Epithelial cell of esophagus (primary cell): ENCODE data around the gene MICALL2.

Experiments used
- DNase-seq: peaks from one replicate; pipeline ENCODE4 v3.0.0; 2010; ENCODE audit warnings: low read depth
- H3K4me3 ChIP-seq: 2 replicates; pipeline ENCODE4 v1.5.1; 2011; ENCODE audit warnings: mild to moderate bottlenecking, low read length, control low read depth
- CTCF ChIP-seq: IDR thresholded peaks from 2 replicates; pipeline ENCODE4 v1.5.1; 2011; ENCODE audit warnings: low read depth, mild to moderate bottlenecking, low read length, control low read depth, inconsistent platforms; ENCODE audit not compliant: insufficient read depth; ENCODE audit errors: missing control alignments

The MICALL2 gene

DNA sequence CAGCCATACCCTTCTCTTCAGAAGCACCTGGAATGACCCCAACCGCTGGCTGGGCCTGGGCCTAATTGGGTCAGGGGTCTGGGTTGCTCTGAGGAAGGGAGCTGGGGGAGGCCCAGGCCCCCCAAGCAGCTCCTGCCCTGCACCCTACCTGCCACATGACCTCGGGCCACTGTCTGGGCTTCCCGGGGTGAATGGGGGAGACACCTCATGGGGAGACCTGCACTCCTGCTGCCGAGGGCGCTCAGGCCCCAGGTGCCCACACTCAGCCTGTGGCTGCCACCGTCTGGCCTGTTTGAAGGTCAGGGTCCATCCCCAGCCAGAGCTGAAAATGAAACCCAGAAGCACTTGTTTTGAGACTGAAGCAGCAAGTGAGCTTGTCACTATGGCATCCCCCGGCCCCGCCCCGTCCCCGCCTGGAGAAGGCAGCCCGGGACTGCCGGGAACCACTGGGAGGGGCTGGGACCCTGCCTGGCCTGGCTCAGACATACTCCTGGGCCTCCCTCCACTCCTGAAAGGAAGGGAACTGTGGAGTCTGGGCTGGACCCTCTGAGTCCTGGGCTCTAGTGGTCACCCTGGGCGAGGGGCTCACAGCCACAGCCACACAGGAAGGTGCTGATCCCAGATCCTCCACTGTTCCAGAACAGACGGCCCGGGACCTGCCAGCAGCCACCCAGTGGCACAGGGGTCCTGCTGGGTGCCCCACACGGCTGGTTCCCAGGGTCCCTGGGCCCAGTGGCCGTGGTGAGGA, 7.4 kb upstream of the MICALL2 start:
- no peak for DNase-seq
- no peak for TF ChIP-seq CTCF
- H3K4me3 ChIP-seq: no peak overlapping the region

GRCh38 chr7:1464694-1465093, 5.4 kb upstream of the MICALL2 start:
- no peak overlapping the region for H3K4me3 ChIP-seq
- TF ChIP-seq CTCF: no peak
- no peak for DNase-seq

DNA sequence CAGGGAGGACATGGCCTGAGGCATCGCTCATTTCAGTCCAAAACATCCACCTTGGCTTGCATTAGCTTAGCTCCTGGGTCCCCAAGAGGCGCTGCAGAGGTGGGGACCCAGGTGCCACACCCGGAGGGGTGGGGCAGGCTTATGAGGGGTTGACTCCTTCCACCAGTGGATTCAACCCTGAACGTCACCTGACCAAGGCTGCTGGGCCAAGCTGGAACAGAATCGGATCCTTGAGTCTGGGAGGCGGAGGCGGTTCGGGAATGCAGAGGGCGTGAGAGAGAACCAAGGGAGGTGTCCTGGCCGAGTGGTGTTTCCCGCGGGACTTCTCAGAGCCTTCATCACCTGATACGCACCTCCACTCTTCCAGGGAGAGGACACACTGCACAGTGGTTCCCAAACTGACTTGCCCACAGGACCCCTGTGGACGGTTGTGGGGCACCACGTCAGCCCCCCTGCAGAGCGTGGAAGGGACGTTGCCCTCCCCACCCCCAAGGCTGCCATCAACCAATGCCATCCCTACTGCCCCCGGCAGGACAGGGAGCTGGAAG, 4.5 kb upstream of the MICALL2 start:
- no peak for DNase-seq
- no peak for TF ChIP-seq CTCF
- H3K4me3 ChIP-seq: no peak overlapping the region

GRCh38 chr7:1461646-1462375, 2.5 kb upstream of the MICALL2 start:
- no peak for TF ChIP-seq CTCF
- H3K4me3 ChIP-seq: no peak overlapping the region
- DNase-seq: no peak

DNA sequence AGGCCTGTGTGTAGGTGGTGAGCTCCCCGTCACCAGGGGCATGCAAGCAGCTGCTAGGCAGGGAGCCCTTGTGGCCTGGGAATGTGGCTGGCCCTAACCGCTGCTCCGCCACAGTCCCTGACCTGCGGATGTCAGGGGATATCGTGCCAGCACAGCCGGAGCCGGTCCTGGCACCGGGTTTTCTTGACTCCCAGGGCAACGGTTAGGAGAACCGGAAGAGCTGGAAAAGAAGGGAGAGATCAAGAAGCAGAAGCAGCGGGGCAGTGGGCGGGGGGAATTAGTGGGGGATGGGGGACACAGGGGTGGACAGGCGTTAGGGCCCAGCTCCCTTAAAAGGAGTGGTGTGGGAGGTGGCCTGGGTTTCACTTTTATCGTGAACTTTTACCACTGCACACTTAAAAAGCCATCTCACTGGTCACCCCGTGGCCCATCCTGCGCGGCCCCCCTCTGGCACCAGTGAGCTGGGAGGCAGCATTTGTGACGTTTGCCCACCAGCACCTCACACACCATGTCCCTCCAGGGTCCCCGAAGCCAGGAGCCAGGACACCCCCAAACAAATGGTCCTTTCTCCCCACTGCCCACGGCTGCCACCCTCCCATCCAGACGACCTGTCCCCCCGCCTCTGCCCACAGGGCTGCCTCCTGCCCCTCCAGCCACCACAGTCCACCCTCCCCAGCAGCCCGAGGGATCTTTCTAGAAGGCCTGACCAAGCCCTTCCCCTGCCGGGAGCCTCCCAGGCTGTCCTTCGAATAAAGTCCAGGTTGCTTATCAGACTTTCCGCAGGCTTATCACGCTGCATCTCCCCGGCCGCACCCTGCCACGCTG, 1.8 kb upstream of the MICALL2 start:
- peak; percentile 42 for DNase-seq
- TF ChIP-seq CTCF: no peak
- H3K4me3 ChIP-seq: no peak overlapping the region

DNA sequence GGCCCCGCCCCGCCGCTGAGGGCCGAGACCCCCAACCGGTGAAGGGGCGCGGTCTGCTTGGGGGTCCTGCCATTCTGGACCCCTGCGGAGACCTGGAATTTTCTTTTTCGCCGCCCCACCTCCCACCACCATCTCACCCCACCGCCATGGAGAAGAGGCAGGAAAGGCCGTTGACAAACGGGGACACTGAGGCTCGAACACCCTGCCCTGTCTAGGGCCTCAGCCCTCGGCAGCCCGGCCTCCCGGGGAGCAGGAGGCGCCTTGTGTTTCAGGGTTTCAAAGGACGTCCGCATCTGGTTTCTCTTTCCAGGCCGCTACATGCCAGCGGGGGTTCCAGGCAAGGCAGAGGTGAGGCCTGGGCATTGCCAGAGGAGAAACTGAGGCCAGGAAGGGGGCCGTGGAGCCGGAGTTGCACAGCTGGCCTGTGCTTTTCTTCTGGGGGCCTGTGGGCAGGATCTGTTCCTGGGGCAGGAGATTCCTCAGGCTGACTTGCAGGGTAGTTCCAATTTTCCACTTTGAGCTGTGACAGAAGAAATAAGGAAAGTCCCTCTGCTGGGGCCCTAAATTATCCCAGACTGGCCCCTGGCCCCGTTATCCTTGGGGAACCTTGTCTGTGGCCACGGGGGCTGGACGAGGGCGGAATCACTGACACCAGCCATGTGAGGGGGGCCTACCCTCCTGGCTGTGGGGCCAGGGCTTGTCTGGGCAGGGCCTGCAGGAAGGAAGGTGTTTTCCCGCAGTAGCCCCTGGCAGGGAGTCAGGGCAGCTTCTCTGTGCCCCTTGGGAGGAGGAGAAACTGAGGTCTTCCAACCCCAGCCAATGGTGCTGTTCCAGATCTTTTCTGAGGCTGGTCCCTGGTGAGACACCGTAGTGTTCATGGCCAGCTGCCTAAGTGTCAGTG, 900 bp upstream of the MICALL2 start:
- no peak for TF ChIP-seq CTCF
- DNase-seq: peak; percentile 67
- peak overlapping the region; percentile 34 for H3K4me3 ChIP-seq
